Measurements from ENCODE around the gene PAIP2. TPM values are rescaled to one million over a fixed set of nuclear protein-coding genes. Genes with fewer than 3 reads are reported as not detected.

Gene PAIP2
- total RNA-seq, 1 experiment from 2014 or later: 108 TPM

DNA sequence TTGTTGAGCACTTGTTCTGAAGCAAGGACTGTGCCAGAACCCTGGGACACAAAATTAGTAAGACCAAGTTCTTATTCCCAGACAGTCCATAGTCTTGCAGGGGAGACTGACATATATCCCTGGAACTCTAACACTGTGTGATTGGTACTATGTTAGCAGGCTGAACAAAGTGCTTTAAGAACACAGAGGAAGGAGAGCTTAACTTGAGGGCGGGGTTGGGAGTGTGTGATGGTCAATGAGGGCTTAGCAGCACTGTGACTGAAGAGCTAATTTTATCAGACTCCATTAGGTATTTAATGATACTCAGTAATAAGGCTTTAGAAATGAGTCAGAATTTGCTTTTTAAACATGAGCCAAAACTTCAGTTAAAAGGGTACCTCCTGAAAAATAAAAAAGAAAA, 77.1 kb downstream of the PAIP2 start:
- Histone ChIP-seq H3K9me2 (ENCODE audit: insufficient read depth) (no peaks in the 10 kb centered on the region), H4K20me1 (ENCODE audit: insufficient read depth) (no peaks in the 10 kb centered on the region), H3K9me3 (ENCODE audit: control insufficient read depth in 1 of 2, insufficient read depth in 1 of 2, low read depth in 1 of 2, low read length in 2 of 2) (no peaks in the 10 kb centered on the region), H3K9ac (ENCODE audit: low read length) (no peak overlapping the region), H3K79me2 (ENCODE audit: insufficient read depth, low read length) (no peaks in the 10 kb centered on the region), H3K27me3 (ENCODE audit: insufficient read depth, low read length) (no peaks in the 10 kb centered on the region), H2AFZ (ENCODE audit: low read depth, low read length, poor library complexity, severe bottlenecking) (no peak overlapping the region), H3K4me1 (ENCODE audit: control insufficient read depth in 1 of 2, insufficient read depth in 2 of 2, low read length in 2 of 2) (peaks cover 3 to 18% of the 10 kb centered on the region in 2 experiments; a peak in 3 of 4 replicates), H3K4me3 (replicated peaks in 1 of 2; ENCODE audit: low read depth in 1 of 2, low read length in 2 of 2) (no peak overlapping the region), H3K27ac (ENCODE audit: low read depth, low read length) (no peak overlapping the region), H3K4me2 (ENCODE audit: low read length) (no peak overlapping the region), H3K36me3 (ENCODE audit: control insufficient read depth in 1 of 2, insufficient read depth in 2 of 2, low read length in 2 of 2) (no peaks in the 10 kb centered on the region)
- TF ChIP-seq, protein P1, sequence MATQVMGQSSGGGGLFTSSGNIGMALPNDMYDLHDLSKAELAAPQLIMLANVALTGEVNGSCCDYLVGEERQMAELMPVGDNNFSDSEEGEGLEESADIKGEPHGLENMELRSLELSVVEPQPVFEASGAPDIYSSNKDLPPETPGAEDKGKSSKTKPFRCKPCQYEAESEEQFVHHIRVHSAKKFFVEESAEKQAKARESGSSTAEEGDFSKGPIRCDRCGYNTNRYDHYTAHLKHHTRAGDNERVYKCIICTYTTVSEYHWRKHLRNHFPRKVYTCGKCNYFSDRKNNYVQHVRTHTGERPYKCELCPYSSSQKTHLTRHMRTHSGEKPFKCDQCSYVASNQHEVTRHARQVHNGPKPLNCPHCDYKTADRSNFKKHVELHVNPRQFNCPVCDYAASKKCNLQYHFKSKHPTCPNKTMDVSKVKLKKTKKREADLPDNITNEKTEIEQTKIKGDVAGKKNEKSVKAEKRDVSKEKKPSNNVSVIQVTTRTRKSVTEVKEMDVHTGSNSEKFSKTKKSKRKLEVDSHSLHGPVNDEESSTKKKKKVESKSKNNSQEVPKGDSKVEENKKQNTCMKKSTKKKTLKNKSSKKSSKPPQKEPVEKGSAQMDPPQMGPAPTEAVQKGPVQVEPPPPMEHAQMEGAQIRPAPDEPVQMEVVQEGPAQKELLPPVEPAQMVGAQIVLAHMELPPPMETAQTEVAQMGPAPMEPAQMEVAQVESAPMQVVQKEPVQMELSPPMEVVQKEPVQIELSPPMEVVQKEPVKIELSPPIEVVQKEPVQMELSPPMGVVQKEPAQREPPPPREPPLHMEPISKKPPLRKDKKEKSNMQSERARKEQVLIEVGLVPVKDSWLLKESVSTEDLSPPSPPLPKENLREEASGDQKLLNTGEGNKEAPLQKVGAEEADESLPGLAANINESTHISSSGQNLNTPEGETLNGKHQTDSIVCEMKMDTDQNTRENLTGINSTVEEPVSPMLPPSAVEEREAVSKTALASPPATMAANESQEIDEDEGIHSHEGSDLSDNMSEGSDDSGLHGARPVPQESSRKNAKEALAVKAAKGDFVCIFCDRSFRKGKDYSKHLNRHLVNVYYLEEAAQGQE (IDR thresholded peaks at IDR 0.05; ENCODE audit: low read depth): no peak
- TF ChIP-seq EZH2phosphoT487 (IDR thresholded peaks at IDR 0.05; ENCODE audit: borderline replicate concordance) (no peak), CEBPB (IDR thresholded peaks at IDR 0.05; ENCODE audit: low read depth) (no peak), RAD21 (IDR thresholded peaks at IDR 0.05; ENCODE audit: low read depth) (no peak), ZFX (IDR thresholded peaks at IDR 0.05) (no peak), MAX (IDR thresholded peaks at IDR 0.05) (no peak), ZBTB33 (IDR thresholded peaks at IDR 0.05; ENCODE audit: extremely low read depth, insufficient replicate concordance, low read length) (no peak), POLR2A (IDR thresholded peaks at IDR 0.05; ENCODE audit: borderline replicate concordance, extremely low read depth, insufficient read depth, insufficient read length) (no peak), ZNF274 (IDR thresholded peaks at IDR 0.05; ENCODE audit: low read depth, low read length) (no peak), ELF1 (IDR thresholded peaks at IDR 0.05; ENCODE audit: borderline replicate concordance, low read depth) (no peak), POLR2AphosphoS5 (IDR thresholded peaks at IDR 0.05; ENCODE audit: low read depth, low read length) (no peak), SP1 (IDR thresholded peaks at IDR 0.05; ENCODE audit: low read depth) (no peak), JUND (IDR thresholded peaks at IDR 0.05) (no peak), SIN3A (IDR thresholded peaks at IDR 0.05; ENCODE audit: low read depth) (no peak), YY1 (IDR thresholded peaks at IDR 0.05; ENCODE audit: extremely low read depth, insufficient replicate concordance, low read depth, low read length) (no peak), FOSL1 (IDR thresholded peaks at IDR 0.05; ENCODE audit: low read depth) (no peak), CBX3 (IDR thresholded peaks at IDR 0.05; ENCODE audit: low read depth) (no peak), EZH2 (IDR thresholded peaks at IDR 0.05) (no peak), SRF (IDR thresholded peaks at IDR 0.05; ENCODE audit: low read depth) (no peak)
- TF ChIP-seq, protein P2, sequence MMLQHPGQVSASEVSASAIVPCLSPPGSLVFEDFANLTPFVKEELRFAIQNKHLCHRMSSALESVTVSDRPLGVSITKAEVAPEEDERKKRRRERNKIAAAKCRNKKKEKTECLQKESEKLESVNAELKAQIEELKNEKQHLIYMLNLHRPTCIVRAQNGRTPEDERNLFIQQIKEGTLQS (IDR thresholded peaks at IDR 0.05): no peak
- ATAC-seq (no peak), DNase-seq (ENCODE audit: low read depth, low spot score) (no peak)
- CTCF ChIA-PET: no interaction called here
- BruUV-seq (replicated peaks): no TSS peak
- intact Hi-C loops (cut with micrococcal nuclease): no loop called here
- POLR2A ChIA-PET: no interaction called here
- RAD21 ChIA-PET (ENCODE audit: low non-redundant PET in 1 of 2, low total read pairs in 2 of 2, uncharacterized antibody in 2 of 2, unreplicated experiment in 2 of 2): no interaction called here

Data from HCT116 (cell line).